ENCODE data around the gene TMEM87B.

The TMEM87B gene

DNA sequence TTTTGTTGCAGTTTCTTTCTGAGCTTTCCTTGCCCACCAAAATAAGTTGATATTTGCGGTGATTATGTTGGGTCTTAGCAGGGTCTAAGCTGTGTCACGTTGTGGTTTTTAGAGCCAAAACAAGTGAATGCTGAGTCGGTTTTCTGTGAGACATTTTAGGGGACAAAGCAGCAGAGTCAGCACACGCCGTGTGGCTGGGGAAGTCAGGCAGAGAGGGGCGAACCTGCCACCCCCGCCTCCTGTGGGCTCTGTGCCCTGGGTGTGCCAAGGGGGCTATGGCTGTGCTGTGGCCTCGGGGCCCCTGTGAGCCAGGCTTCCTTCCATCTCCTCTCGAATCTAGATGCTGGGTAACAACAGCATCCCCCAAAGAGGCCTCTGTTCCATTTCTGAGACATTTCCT lies 30.8 kb upstream of the TMEM87B start:
- no peak for DNase-seq (ENCODE audit: low read depth)
- TF ChIP-seq, protein P1, sequence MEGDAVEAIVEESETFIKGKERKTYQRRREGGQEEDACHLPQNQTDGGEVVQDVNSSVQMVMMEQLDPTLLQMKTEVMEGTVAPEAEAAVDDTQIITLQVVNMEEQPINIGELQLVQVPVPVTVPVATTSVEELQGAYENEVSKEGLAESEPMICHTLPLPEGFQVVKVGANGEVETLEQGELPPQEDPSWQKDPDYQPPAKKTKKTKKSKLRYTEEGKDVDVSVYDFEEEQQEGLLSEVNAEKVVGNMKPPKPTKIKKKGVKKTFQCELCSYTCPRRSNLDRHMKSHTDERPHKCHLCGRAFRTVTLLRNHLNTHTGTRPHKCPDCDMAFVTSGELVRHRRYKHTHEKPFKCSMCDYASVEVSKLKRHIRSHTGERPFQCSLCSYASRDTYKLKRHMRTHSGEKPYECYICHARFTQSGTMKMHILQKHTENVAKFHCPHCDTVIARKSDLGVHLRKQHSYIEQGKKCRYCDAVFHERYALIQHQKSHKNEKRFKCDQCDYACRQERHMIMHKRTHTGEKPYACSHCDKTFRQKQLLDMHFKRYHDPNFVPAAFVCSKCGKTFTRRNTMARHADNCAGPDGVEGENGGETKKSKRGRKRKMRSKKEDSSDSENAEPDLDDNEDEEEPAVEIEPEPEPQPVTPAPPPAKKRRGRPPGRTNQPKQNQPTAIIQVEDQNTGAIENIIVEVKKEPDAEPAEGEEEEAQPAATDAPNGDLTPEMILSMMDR (conservative IDR thresholded peaks at IDR 0.05; ENCODE audit: low read length): no peak
- H3K4me3 ChIP-seq (ENCODE audit: low read length): no peak overlapping the region

DNA sequence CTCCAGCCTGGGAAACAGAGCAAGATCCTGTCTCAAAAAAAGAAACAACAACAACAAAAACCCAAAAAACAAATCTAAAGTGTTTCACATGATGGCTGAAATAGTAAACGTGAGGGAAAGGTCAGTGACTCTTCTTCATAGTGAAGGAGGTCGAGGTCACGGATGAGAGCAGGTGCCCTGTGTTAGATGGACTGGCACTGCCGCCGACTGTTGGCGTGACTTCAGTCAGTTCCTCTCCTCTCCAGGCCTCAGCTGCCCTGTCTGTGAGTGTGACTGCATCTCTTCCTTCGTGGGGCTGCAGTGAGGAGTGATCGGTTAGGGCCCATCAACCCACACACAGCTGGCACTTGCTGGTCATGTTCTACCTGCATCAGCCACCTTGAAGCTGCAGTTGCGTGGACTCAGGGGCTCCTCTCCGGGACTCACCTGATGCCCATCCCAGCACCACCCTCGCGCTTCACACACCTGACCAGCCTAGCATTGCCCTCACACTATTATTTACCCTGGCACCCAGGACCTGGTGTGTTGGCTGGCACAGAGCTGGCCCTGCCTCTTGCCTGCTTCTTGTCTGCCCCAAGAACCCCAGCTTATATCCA lies 30.1 kb upstream of the TMEM87B start:
- TF ChIP-seq, protein P1 (conservative IDR thresholded peaks at IDR 0.05; ENCODE audit: low read length): no peak
- no peak for DNase-seq (ENCODE audit: low read depth)
- no peak overlapping the region for H3K4me3 ChIP-seq (ENCODE audit: low read length)

DNA sequence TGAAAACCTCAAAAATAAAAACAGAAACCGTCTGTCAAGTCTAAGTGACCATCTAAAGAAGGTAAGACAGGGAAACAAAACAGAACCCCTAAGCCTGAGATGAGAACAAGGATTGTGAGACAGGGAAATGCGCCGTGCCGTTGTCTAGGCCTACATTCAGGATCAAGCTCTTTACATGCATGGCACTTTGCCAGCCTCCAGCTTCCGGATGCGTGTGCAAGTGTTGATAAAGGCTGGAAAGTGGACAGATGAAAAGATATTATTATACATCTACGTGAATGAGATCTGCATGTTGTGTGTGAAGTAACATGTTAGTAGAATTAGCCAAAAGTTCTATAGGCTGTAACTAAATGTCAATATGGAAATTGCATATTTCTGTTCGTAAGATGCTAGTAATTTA lies 28.6 kb upstream of the TMEM87B start:
- no peak for DNase-seq (ENCODE audit: low read depth)
- TF ChIP-seq, protein P1 (conservative IDR thresholded peaks at IDR 0.05; ENCODE audit: low read length): no peak
- no peak overlapping the region for H3K4me3 ChIP-seq (ENCODE audit: low read length)

DNA sequence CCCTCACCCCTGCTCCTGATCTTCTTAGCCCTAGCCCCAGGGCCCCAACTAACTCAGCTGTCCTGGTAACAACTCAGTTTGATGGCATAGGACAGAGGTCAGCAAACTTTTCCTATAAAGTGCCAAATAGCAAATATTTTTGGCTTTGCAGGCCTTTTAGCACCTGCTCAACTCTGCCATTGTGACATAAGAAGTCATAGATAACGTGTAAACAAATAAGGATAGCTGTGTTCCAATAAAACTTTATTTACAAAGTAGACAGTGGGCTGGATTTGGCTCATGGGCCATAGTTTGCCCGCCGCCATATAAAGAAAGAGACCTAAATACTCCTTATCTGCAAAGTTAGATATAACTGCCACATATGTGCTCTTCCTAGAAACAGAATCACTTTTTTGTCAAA lies 27.3 kb upstream of the TMEM87B start:
- H3K4me3 ChIP-seq (ENCODE audit: low read length): no peak overlapping the region
- TF ChIP-seq, protein P1 (conservative IDR thresholded peaks at IDR 0.05; ENCODE audit: low read length): no peak
- DNase-seq (ENCODE audit: low read depth): no peak

DNA sequence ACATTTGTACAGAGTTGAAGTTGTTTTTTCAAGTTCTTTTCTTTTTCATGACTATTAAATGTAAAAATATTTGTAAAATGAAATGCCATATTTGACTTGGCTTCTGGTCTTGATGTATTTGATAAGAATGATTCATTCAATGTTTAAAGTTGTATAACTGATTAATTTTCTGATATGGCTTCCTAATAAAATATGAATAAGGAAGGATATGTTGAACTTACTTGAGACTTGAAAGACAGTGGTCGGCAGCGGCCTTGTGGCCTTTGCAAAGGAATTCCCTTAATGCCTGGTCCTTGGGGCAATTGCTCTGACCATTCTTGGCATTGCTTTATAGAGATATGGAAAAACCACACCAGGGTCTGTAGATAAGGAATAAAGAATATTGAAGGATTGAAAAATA lies 25.9 kb upstream of the TMEM87B start:
- TF ChIP-seq, protein P1 (conservative IDR thresholded peaks at IDR 0.05; ENCODE audit: low read length): no peak
- H3K4me3 ChIP-seq (ENCODE audit: low read length): no peak overlapping the region
- DNase-seq (ENCODE audit: low read depth): no peak

DNA sequence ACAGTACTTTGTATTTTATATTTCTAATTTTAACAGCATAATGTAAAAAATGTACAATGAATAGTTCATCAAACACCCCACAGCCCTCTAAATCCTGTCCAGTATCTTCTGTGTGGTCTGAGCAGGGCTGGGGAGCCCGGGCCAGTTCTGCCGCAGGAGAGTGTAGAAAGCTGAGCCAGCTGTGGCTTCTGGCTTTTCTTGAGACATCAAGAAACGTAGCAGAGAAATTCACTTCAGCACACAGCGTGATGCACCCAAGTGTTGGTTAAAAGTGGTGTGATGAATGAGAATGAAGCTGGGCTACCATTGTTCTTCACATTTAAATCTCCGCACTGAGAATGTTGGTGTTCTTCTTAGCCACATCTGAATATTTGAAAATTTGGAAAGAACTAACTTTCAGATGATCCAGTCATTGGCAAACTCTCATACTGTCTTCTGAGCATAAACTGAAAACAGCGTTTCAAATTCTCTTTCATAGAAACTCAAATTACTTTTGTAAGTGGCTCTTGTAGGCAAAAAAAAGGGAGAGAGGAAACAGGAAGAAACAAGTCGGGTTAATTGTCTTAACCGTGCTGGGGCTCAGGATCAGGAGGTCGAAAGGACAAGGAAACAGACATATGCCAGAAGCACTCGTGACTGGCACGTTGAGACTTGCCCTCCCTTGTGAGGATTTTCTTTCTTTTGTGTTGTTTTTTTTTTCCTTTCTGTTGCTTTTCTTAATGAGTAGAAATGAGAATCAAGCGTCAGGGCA lies 23.4 kb upstream of the TMEM87B start:
- TF ChIP-seq, protein P1 (conservative IDR thresholded peaks at IDR 0.05; ENCODE audit: low read length): no peak
- H3K4me3 ChIP-seq (ENCODE audit: low read length): no peak overlapping the region
- peak; percentile 21 for DNase-seq (ENCODE audit: low read depth)

DNA sequence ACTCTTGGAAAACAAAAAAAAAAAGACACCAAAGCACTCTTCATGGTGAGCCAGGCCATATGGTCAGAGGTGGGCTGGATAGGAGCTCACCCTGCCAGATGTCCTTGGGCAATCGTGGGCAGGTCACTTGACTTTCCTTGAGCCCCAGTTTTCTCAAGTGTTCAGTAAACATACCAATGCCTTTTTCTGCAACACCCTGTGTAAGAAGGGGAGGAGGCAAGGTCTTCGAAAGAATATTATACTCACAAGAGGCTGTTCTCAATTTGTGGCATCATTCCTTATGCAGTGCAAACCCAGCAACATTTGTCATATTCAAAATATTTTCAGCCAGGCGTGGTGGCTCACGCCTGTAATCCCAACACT lies 22.9 kb upstream of the TMEM87B start:
- DNase-seq (ENCODE audit: low read depth): peak; percentile 46
- no peak overlapping the region for H3K4me3 ChIP-seq (ENCODE audit: low read length)
- TF ChIP-seq, protein P1 (conservative IDR thresholded peaks at IDR 0.05; ENCODE audit: low read length): no peak
